GM12878 (cell line): ENCODE results near the gene OPA1. TPM values are rescaled to one million over a fixed set of nuclear protein-coding genes. Genes with fewer than 3 reads are reported as not detected.

ENCODE experiments used
- ATAC-seq: fragments of 200-7000 bp; cut with Tn5 transposase; 3 replicates; pipeline ENCODE4 v1.9.1; 2020; ENCODE audit warnings: mild to moderate bottlenecking, moderate library complexity
- BruUV-seq: library from RNA; stranded (reverse); fragments of 400-500 nt; replicated peaks from 2 replicates; lab custom pipeline; 2021; lab: Mats Ljungman, UMichigan
- CTCF ChIA-PET: fragments of 300-600 bp; sonication (Branson Sonifier 250); formaldehyde crosslinking; extraction: SDS; loops from one replicate; lab custom pipeline; 2021; ENCODE audit warnings: inconsistent platforms; lab: Yijun Ruan, JAX
- POLR2A ChIA-PET: fragments of 350-600 bp; formaldehyde crosslinking; extraction: SDS; loops from one replicate; lab custom pipeline; 2021; ENCODE audit warnings: inconsistent platforms; lab: Charles Lee
- RAD21 ChIA-PET: fragments of 300-600 bp; sonication (Branson Sonifier 250); formaldehyde crosslinking; loops from one replicate; lab custom pipeline; 2023; ENCODE audit warnings: antibody characterized with exemption; ENCODE audit not compliant: unreplicated experiment; lab: Charles Lee
- SMC1A ChIA-PET: fragments of 300-600 bp; sonication (Branson Sonifier 250); formaldehyde crosslinking; loops from one replicate; lab custom pipeline; 2023; ENCODE audit not compliant: unreplicated experiment, uncharacterized antibody; lab: Charles Lee
- DNase-seq: peaks from one replicate; pipeline ENCODE4 v3.0.0-alpha.2; 2011; ENCODE audit warnings: low read depth, low spot score
- FAIRE-seq: peaks from 3 replicates; lab custom pipeline; 2011; peaks lifted over from hg19 to GRCh38; lab: Jason Lieb, UNC
- H2AFZ ChIP-seq: 2 replicates; pipeline ENCODE4 v1.6.0; 2011; ENCODE audit warnings: low read depth, low read length, control low read depth; ENCODE audit not compliant: control insufficient read depth
- H3K27ac ChIP-seq: 2 replicates; pipeline ENCODE4 v1.5.1; 2011; ENCODE audit warnings: control low read depth; ENCODE audit not compliant: control insufficient read depth, insufficient read depth
- H3K27me3 ChIP-seq, 2 experiments: replicated peaks in 1 of 2; 2 replicates each; pipeline versions ENCODE4 v1.6.0 to v1.6.1; 2011; ENCODE audit warnings: low read length in 1 of 2; ENCODE audit not compliant: control insufficient read depth in 2 of 2, insufficient read depth in 2 of 2
- H3K36me3 ChIP-seq, 2 experiments: 2 replicates each; pipeline ENCODE4 v1.5.1; 2011; ENCODE audit warnings: low read length in 1 of 2; ENCODE audit not compliant: control insufficient read depth in 2 of 2, insufficient read depth in 2 of 2
- H3K4me1 ChIP-seq: 2 replicates; pipeline ENCODE4 v1.6.1; 2011; ENCODE audit warnings: mild to moderate bottlenecking, low read length, moderate library complexity, mixed read lengths; ENCODE audit not compliant: control insufficient read depth, insufficient read depth
- H3K4me2 ChIP-seq: 2 replicates; pipeline ENCODE4 v1.6.0; 2011; ENCODE audit warnings: control low read depth; ENCODE audit not compliant: control insufficient read depth, insufficient read depth
- H3K4me3 ChIP-seq: fragments of 200-600 bp; sonication (generic); 2 replicates; pipeline ENCODE4 v1.5.1; 2016
- H3K79me2 ChIP-seq: 2 replicates; pipeline ENCODE4 v1.6.0; 2011; ENCODE audit warnings: low read length; ENCODE audit not compliant: control insufficient read depth, insufficient read depth
- H3K9ac ChIP-seq: 2 replicates; pipeline ENCODE4 v1.8.0; 2011; ENCODE audit warnings: low read length, control low read depth, mixed read lengths; ENCODE audit not compliant: control insufficient read depth, insufficient read depth
- H3K9me3 ChIP-seq: replicated peaks from 3 replicates; pipeline ENCODE4 v1.5.1; 2011; ENCODE audit warnings: mild to moderate bottlenecking, low read length; ENCODE audit not compliant: control insufficient read depth, insufficient read depth
- H4K20me1 ChIP-seq: 2 replicates; pipeline ENCODE4 v1.6.0; 2011; ENCODE audit not compliant: control insufficient read depth, insufficient read depth
- BMI1 ChIP-seq: fragments of 450-650 bp; IDR thresholded peaks from 2 replicates; pipeline ENCODE4 v1.6.1; 2016; ENCODE audit warnings: mild to moderate bottlenecking, moderate library complexity, borderline replicate concordance
- ETV6 ChIP-seq, 2 experiments: fragments of 450-650 bp in 1 of 2; IDR thresholded peaks in 1 of 2; conservative IDR thresholded peaks in 1 of 2; 2 replicates each; pipeline ENCODE4 v1.6.1; 2014; ENCODE audit warnings: antibody characterized with exemption in 1 of 2, borderline replicate concordance in 1 of 2, low read depth in 1 of 2, mild to moderate bottlenecking in 1 of 2, moderate library complexity in 1 of 2
- HDAC2 ChIP-seq: fragments of 200-600 bp; sonication (generic); IDR thresholded peaks from 2 replicates; pipeline ENCODE4 v1.6.1; 2017
- LARP7 ChIP-seq: fragments of 450-650 bp; IDR thresholded peaks from 2 replicates; pipeline ENCODE4 v1.6.1; 2017; ENCODE audit warnings: mild to moderate bottlenecking
- MXI1 ChIP-seq: fragments of 150-350 bp; IDR thresholded peaks from 2 replicates; pipeline ENCODE4 v1.6.1; 2011; ENCODE audit warnings: low read depth, mild to moderate bottlenecking, inconsistent platforms, low read length, improper control_type of control experiment
- RUNX3 ChIP-seq: IDR thresholded peaks from 2 replicates; pipeline ENCODE4 v1.6.1; 2012; ENCODE audit warnings: low read length, inconsistent platforms
- SMARCA5 ChIP-seq: fragments of 450-650 bp; IDR thresholded peaks from 2 replicates; pipeline ENCODE4 v1.6.1; 2017; ENCODE audit warnings: mild to moderate bottlenecking
- YBX1 ChIP-seq: fragments of 450-650 bp; IDR thresholded peaks from 2 replicates; pipeline ENCODE4 v1.6.1; 2016; ENCODE audit warnings: antibody characterized with exemption
- WGBS: methylation state at CpG from one replicate; pipeline ENCODE4 v1.1.6; 2016; ENCODE audit warnings: low lambda C conversion rate; ENCODE audit not compliant: insufficient replicate concordance, insufficient coverage; ENCODE audit errors: missing lambda C conversion rate; 5-methylcytosine and 5-hydroxymethylcytosine counted together
- in situ Hi-C: fragments of 300-500 bp; cut with MboI; formaldehyde crosslinking; loops from 9 replicates; pipeline ENCODE4 v1.14.3; 2018; ENCODE audit warnings: mixed read lengths
- intact Hi-C: fragments of 100-400 bp; cut with micrococcal nuclease; formaldehyde crosslinking; loops from one replicate; pipeline ENCODE4 v1.14.2; 2022; ENCODE audit not compliant: unreplicated experiment
- polyA plus RNA-seq, 11 experiments: library from polyadenylated mRNA; depleted of rRNA in 4 of 11; unstranded in 6 of 11; stranded (reverse) in 5 of 11; fragments of >200 nt; fragmentation: Nextera tagmentation in 4 of 11; fragmentation: Illumina TruSeq in 1 of 11; extraction: Ambion mirVana in 4 of 11; extraction: Trizol in 1 of 11; gene quantifications; 1 replicate in 1 of 11; 2 replicates in 10 of 11; pipeline versions ENCODE4 v1.2.1 to v1.2.3, GENCODE V29; 2011 to 2016; ENCODE audit warnings: inconsistent platforms in 2 of 11, missing spikeins in 2 of 11, low read depth in 1 of 11
- total RNA-seq, 4 experiments: library from RNA; depleted of rRNA in 3 of 4; stranded (reverse); fragments of >200 nt in 3 of 4; fragmentation: Illumina TruSeq in 1 of 4; extraction: Trizol in 1 of 4; gene quantifications; 2 replicates each; pipeline versions ENCODE4 v1.2.1 to v1.2.3, GENCODE V29; 2013 to 2021
- TF ChIP-seq, protein P1 (sequence below): fragments of 450-650 bp; IDR thresholded peaks from 2 replicates; pipeline ENCODE4 v1.6.1; 2017; ENCODE audit warnings: mild to moderate bottlenecking, low read depth, inconsistent platforms; ENCODE audit not compliant: poor library complexity, severe bottlenecking
- TF ChIP-seq, protein P2 (sequence below): fragments of 150-350 bp; IDR thresholded peaks from 2 replicates; pipeline ENCODE4 v1.6.1; 2014; ENCODE audit warnings: mild to moderate bottlenecking, low read depth, low read length
- TF ChIP-seq, protein P3 (sequence below): fragments of 150-350 bp; IDR thresholded peaks from 2 replicates; pipeline ENCODE4 v1.6.1; 2016; ENCODE audit warnings: low read depth, low read length
- TF ChIP-seq, protein P4 (sequence below): fragments of 450-650 bp; IDR thresholded peaks from 2 replicates; pipeline ENCODE4 v1.6.1; 2017; ENCODE audit warnings: antibody characterized with exemption, mild to moderate bottlenecking, moderate library complexity
- TF ChIP-seq, protein P5 (sequence below): fragments of 450-650 bp; IDR thresholded peaks from 2 replicates; pipeline ENCODE4 v1.6.1; 2016; ENCODE audit warnings: mild to moderate bottlenecking

Gene OPA1
- total and polyA plus RNA-seq, 10 of the 15 experiments (the other 5 are each of a cell fraction or from before 2014, with no cell fraction given) = 14.7 to 108 (median 59.3) TPM

DNA sequence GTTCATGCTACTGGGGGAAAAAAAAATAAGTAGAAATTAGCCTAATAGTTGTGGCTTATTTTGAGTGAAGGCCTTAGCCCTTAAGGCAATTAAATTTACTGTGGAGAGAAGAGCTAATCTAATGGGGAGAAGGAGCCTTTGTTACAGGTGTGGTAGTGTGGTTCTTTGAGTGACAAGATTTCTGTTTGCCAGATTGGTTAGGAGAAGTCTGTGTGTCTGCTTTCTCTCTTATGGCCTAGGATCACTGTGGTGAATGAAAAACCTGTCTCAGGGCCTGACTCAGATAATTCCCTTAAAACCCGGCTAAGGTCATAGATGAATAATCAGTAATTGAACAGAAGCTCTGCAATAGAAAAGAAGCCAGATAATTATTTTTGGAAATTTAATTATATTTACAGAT lies 27.0 kb downstream of the OPA1 start:
- DNase-seq (no peak), ATAC-seq (peak; percentile 77), FAIRE-seq (no peak)
- Histone ChIP-seq H3K27me3 (no peaks in the 10 kb centered on the region), H4K20me1 (no peaks in the 10 kb centered on the region; the same call in 1 of the 2 replicates), H3K4me3 (no peak overlapping the region), H3K9me3 (no peaks in the 10 kb centered on the region), H3K4me1 (no peaks in the 10 kb centered on the region), H3K27ac (peak overlapping the region; percentile 39), H3K4me2 (no peak overlapping the region), H3K9ac (no peak overlapping the region), H2AFZ (no peak overlapping the region), H3K79me2 (no peaks in the 10 kb centered on the region; the same call in 1 of the 2 replicates), H3K36me3 (peaks cover 2 to 25% of the 10 kb centered on the region in 2 experiments; a peak in 3 of 4 replicates)
- 0% methylated on average over 1 of the region's 1 CpG for WGBS
- SMC1A ChIA-PET = interaction anchor here (1.3 kb wide), 1 partner anchor 21 kb away, joined by 3 read pairs; no protein-coding TSS in a partner anchor
- intact Hi-C loops (no loop called here), in situ Hi-C loops (no loop called here)
- no TSS peak for BruUV-seq
- POLR2A ChIA-PET = interaction anchor here (0.8 kb wide), 1 partner anchor 66 kb away, joined by 3 read pairs; no protein-coding TSS in a partner anchor
- RAD21 ChIA-PET = no interaction called here
- CTCF ChIA-PET = interaction anchor here (0.6 to 1.2 kb wide), 2 partner anchors 15 to 1563 kb away, joined by 3 read pairs; no protein-coding TSS in a partner anchor
- TF ChIP-seq MXI1 = no peak
- TF ChIP-seq HDAC2 = no peak
- TF ChIP-seq YBX1 = no peak
- TF ChIP-seq SMARCA5 = no peak
- no peak for TF ChIP-seq BMI1
- TF ChIP-seq LARP7 = no peak
- TF ChIP-seq, protein P1, sequence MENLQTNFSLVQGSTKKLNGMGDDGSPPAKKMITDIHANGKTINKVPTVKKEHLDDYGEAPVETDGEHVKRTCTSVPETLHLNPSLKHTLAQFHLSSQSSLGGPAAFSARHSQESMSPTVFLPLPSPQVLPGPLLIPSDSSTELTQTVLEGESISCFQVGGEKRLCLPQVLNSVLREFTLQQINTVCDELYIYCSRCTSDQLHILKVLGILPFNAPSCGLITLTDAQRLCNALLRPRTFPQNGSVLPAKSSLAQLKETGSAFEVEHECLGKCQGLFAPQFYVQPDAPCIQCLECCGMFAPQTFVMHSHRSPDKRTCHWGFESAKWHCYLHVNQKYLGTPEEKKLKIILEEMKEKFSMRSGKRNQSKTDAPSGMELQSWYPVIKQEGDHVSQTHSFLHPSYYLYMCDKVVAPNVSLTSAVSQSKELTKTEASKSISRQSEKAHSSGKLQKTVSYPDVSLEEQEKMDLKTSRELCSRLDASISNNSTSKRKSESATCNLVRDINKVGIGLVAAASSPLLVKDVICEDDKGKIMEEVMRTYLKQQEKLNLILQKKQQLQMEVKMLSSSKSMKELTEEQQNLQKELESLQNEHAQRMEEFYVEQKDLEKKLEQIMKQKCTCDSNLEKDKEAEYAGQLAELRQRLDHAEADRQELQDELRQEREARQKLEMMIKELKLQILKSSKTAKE = no peak
- TF ChIP-seq, protein P2, sequence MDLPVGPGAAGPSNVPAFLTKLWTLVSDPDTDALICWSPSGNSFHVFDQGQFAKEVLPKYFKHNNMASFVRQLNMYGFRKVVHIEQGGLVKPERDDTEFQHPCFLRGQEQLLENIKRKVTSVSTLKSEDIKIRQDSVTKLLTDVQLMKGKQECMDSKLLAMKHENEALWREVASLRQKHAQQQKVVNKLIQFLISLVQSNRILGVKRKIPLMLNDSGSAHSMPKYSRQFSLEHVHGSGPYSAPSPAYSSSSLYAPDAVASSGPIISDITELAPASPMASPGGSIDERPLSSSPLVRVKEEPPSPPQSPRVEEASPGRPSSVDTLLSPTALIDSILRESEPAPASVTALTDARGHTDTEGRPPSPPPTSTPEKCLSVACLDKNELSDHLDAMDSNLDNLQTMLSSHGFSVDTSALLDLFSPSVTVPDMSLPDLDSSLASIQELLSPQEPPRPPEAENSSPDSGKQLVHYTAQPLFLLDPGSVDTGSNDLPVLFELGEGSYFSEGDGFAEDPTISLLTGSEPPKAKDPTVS = no peak
- TF ChIP-seq, protein P3, sequence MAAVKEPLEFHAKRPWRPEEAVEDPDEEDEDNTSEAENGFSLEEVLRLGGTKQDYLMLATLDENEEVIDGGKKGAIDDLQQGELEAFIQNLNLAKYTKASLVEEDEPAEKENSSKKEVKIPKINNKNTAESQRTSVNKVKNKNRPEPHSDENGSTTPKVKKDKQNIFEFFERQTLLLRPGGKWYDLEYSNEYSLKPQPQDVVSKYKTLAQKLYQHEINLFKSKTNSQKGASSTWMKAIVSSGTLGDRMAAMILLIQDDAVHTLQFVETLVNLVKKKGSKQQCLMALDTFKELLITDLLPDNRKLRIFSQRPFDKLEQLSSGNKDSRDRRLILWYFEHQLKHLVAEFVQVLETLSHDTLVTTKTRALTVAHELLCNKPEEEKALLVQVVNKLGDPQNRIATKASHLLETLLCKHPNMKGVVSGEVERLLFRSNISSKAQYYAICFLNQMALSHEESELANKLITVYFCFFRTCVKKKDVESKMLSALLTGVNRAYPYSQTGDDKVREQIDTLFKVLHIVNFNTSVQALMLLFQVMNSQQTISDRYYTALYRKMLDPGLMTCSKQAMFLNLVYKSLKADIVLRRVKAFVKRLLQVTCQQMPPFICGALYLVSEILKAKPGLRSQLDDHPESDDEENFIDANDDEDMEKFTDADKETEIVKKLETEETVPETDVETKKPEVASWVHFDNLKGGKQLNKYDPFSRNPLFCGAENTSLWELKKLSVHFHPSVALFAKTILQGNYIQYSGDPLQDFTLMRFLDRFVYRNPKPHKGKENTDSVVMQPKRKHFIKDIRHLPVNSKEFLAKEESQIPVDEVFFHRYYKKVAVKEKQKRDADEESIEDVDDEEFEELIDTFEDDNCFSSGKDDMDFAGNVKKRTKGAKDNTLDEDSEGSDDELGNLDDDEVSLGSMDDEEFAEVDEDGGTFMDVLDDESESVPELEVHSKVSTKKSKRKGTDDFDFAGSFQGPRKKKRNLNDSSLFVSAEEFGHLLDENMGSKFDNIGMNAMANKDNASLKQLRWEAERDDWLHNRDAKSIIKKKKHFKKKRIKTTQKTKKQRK = no peak
- TF ChIP-seq ETV6 (conservative IDR thresholded peaks at IDR 0.05 in 1 of 2, IDR thresholded peaks at IDR 0.05 in 1 of 2; ENCODE audit: borderline replicate concordance in 1 of 2, low read depth in 1 of 2) = no peak
- 0 out of 2 replicates have a peak, but pooled peaks have one; percentile 6 for TF ChIP-seq RUNX3
- TF ChIP-seq, protein P4, sequence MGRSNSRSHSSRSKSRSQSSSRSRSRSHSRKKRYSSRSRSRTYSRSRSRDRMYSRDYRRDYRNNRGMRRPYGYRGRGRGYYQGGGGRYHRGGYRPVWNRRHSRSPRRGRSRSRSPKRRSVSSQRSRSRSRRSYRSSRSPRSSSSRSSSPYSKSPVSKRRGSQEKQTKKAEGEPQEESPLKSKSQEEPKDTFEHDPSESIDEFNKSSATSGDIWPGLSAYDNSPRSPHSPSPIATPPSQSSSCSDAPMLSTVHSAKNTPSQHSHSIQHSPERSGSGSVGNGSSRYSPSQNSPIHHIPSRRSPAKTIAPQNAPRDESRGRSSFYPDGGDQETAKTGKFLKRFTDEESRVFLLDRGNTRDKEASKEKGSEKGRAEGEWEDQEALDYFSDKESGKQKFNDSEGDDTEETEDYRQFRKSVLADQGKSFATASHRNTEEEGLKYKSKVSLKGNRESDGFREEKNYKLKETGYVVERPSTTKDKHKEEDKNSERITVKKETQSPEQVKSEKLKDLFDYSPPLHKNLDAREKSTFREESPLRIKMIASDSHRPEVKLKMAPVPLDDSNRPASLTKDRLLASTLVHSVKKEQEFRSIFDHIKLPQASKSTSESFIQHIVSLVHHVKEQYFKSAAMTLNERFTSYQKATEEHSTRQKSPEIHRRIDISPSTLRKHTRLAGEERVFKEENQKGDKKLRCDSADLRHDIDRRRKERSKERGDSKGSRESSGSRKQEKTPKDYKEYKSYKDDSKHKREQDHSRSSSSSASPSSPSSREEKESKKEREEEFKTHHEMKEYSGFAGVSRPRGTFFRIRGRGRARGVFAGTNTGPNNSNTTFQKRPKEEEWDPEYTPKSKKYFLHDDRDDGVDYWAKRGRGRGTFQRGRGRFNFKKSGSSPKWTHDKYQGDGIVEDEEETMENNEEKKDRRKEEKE = no peak
- TF ChIP-seq, protein P5, sequence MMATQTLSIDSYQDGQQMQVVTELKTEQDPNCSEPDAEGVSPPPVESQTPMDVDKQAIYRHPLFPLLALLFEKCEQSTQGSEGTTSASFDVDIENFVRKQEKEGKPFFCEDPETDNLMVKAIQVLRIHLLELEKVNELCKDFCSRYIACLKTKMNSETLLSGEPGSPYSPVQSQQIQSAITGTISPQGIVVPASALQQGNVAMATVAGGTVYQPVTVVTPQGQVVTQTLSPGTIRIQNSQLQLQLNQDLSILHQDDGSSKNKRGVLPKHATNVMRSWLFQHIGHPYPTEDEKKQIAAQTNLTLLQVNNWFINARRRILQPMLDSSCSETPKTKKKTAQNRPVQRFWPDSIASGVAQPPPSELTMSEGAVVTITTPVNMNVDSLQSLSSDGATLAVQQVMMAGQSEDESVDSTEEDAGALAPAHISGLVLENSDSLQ = peak; percentile 79
